ENCODE data around the gene PROM2.

Gene PROM2

GRCh38 chr2:95278637-95279225 lies 4.5 kb downstream of the PROM2 start:
- Histone ChIP-seq H3K27ac (ENCODE audit: low read length) (no peak overlapping the region), H3K4me1 (ENCODE audit: control insufficient read depth, low read depth, low read length) (peaks cover 12% of the 10 kb centered on the region), H3K36me3 (ENCODE audit: control insufficient read depth, low read depth, low read length) (no peaks in the 10 kb centered on the region), H3K27me3 (ENCODE audit: control insufficient read depth, insufficient read depth, low read length) (no peaks in the 10 kb centered on the region), H3K9me3 (ENCODE audit: control insufficient read depth, low read depth, low read length) (no peaks in the 10 kb centered on the region), H3K4me3 (ENCODE audit: low read length) (no peak overlapping the region), H3K9ac (ENCODE audit: low read length) (no peak overlapping the region)

GRCh38 chr2:95279435-95280035 lies 5.3 kb downstream of the PROM2 start:
- no peaks in the 10 kb centered on the region for H3K9me3 ChIP-seq (ENCODE audit: control insufficient read depth, low read depth, low read length)
- H3K4me1 ChIP-seq (ENCODE audit: control insufficient read depth, low read depth, low read length) = peaks cover 6% of the 10 kb centered on the region
- H3K27ac ChIP-seq (ENCODE audit: low read length) = no peak overlapping the region
- H3K27me3 ChIP-seq (ENCODE audit: control insufficient read depth, insufficient read depth, low read length) = no peaks in the 10 kb centered on the region
- no peak overlapping the region for H3K9ac ChIP-seq (ENCODE audit: low read length)
- H3K36me3 ChIP-seq (ENCODE audit: control insufficient read depth, low read depth, low read length) = no peaks in the 10 kb centered on the region
- H3K4me3 ChIP-seq (ENCODE audit: low read length) = no peak overlapping the region

- Histone ChIP-seq H3K27me3 (ENCODE audit: control insufficient read depth, insufficient read depth, low read length) (no peaks in the 10 kb centered on the region), H3K4me3 (ENCODE audit: low read length) (no peak overlapping the region), H3K27ac (ENCODE audit: low read length) (no peak overlapping the region), H3K4me1 (ENCODE audit: control insufficient read depth, low read depth, low read length) (no peaks in the 10 kb centered on the region), H3K9ac (ENCODE audit: low read length) (no peak overlapping the region), H3K9me3 (ENCODE audit: control insufficient read depth, low read depth, low read length) (no peaks in the 10 kb centered on the region), H3K36me3 (ENCODE audit: control insufficient read depth, low read depth, low read length) (no peaks in the 10 kb centered on the region)
Observed at GRCh38 chr2:95281071-95281470, 6.8 kb downstream of the PROM2 start.

- Histone ChIP-seq H3K4me3 (ENCODE audit: low read length) (no peak overlapping the region), H3K27ac (ENCODE audit: low read length) (no peak overlapping the region), H3K36me3 (ENCODE audit: control insufficient read depth, low read depth, low read length) (no peaks in the 10 kb centered on the region), H3K9me3 (ENCODE audit: control insufficient read depth, low read depth, low read length) (no peaks in the 10 kb centered on the region), H3K9ac (ENCODE audit: low read length) (no peak overlapping the region), H3K27me3 (ENCODE audit: control insufficient read depth, insufficient read depth, low read length) (no peaks in the 10 kb centered on the region), H3K4me1 (ENCODE audit: control insufficient read depth, low read depth, low read length) (no peaks in the 10 kb centered on the region)
Observed at GRCh38 chr2:95281786-95282185, 7.5 kb downstream of the PROM2 start.

- H3K36me3 ChIP-seq (ENCODE audit: control insufficient read depth, low read depth, low read length) = no peaks in the 10 kb centered on the region
- H3K9me3 ChIP-seq (ENCODE audit: control insufficient read depth, low read depth, low read length) = no peaks in the 10 kb centered on the region
- H3K9ac ChIP-seq (ENCODE audit: low read length) = no peak overlapping the region
- no peaks in the 10 kb centered on the region for H3K27me3 ChIP-seq (ENCODE audit: control insufficient read depth, insufficient read depth, low read length)
- H3K27ac ChIP-seq (ENCODE audit: low read length) = no peak overlapping the region
- H3K4me1 ChIP-seq (ENCODE audit: control insufficient read depth, low read depth, low read length) = no peaks in the 10 kb centered on the region
- no peak overlapping the region for H3K4me3 ChIP-seq (ENCODE audit: low read length)
Observed at GRCh38 chr2:95282458-95282857, 8.2 kb downstream of the PROM2 start.

- Histone ChIP-seq H3K27ac (ENCODE audit: low read length) (no peak overlapping the region), H3K27me3 (ENCODE audit: control insufficient read depth, insufficient read depth, low read length) (no peaks in the 10 kb centered on the region), H3K9me3 (ENCODE audit: control insufficient read depth, low read depth, low read length) (no peaks in the 10 kb centered on the region), H3K9ac (ENCODE audit: low read length) (no peak overlapping the region), H3K36me3 (ENCODE audit: control insufficient read depth, low read depth, low read length) (no peaks in the 10 kb centered on the region), H3K4me3 (ENCODE audit: low read length) (no peak overlapping the region), H3K4me1 (ENCODE audit: control insufficient read depth, low read depth, low read length) (no peaks in the 10 kb centered on the region)
Observed at GRCh38 chr2:95283562-95283961, 9.3 kb downstream of the PROM2 start.

- Histone ChIP-seq H3K4me1 (ENCODE audit: control insufficient read depth, low read depth, low read length) (no peaks in the 10 kb centered on the region), H3K4me3 (ENCODE audit: low read length) (no peak overlapping the region), H3K27ac (ENCODE audit: low read length) (no peak overlapping the region), H3K36me3 (ENCODE audit: control insufficient read depth, low read depth, low read length) (no peaks in the 10 kb centered on the region), H3K9ac (ENCODE audit: low read length) (no peak overlapping the region), H3K9me3 (ENCODE audit: control insufficient read depth, low read depth, low read length) (no peaks in the 10 kb centered on the region), H3K27me3 (ENCODE audit: control insufficient read depth, insufficient read depth, low read length) (no peaks in the 10 kb centered on the region)
Observed at GRCh38 chr2:95284886-95285541, 10.8 kb downstream of the PROM2 start.

- H3K9me3 ChIP-seq (ENCODE audit: control insufficient read depth, low read depth, low read length) = no peaks in the 10 kb centered on the region
- no peaks in the 10 kb centered on the region for H3K4me1 ChIP-seq (ENCODE audit: control insufficient read depth, low read depth, low read length)
- H3K27ac ChIP-seq (ENCODE audit: low read length) = no peak overlapping the region
- H3K9ac ChIP-seq (ENCODE audit: low read length) = no peak overlapping the region
- no peak overlapping the region for H3K4me3 ChIP-seq (ENCODE audit: low read length)
- H3K36me3 ChIP-seq (ENCODE audit: control insufficient read depth, low read depth, low read length) = no peaks in the 10 kb centered on the region
- H3K27me3 ChIP-seq (ENCODE audit: control insufficient read depth, insufficient read depth, low read length) = no peaks in the 10 kb centered on the region
Observed at GRCh38 chr2:95285542-95285932, 11.3 kb downstream of the PROM2 start.

GRCh38 chr2:95287336-95287735 lies 13.1 kb downstream of the PROM2 start:
- Histone ChIP-seq H3K9ac (ENCODE audit: low read length) (no peak overlapping the region), H3K4me1 (ENCODE audit: control insufficient read depth, low read depth, low read length) (no peaks in the 10 kb centered on the region), H3K4me3 (ENCODE audit: low read length) (no peak overlapping the region), H3K27me3 (ENCODE audit: control insufficient read depth, insufficient read depth, low read length) (no peaks in the 10 kb centered on the region), H3K9me3 (ENCODE audit: control insufficient read depth, low read depth, low read length) (peaks cover 3% of the 10 kb centered on the region), H3K36me3 (ENCODE audit: control insufficient read depth, low read depth, low read length) (no peaks in the 10 kb centered on the region), H3K27ac (ENCODE audit: low read length) (no peak overlapping the region)

GRCh38 chr2:95287806-95288205 lies 13.6 kb downstream of the PROM2 start:
- no peaks in the 10 kb centered on the region for H3K36me3 ChIP-seq (ENCODE audit: control insufficient read depth, low read depth, low read length)
- no peak overlapping the region for H3K9ac ChIP-seq (ENCODE audit: low read length)
- no peaks in the 10 kb centered on the region for H3K27me3 ChIP-seq (ENCODE audit: control insufficient read depth, insufficient read depth, low read length)
- H3K4me3 ChIP-seq (ENCODE audit: low read length) = no peak overlapping the region
- H3K27ac ChIP-seq (ENCODE audit: low read length) = no peak overlapping the region
- H3K4me1 ChIP-seq (ENCODE audit: control insufficient read depth, low read depth, low read length) = no peaks in the 10 kb centered on the region
- peaks cover 3% of the 10 kb centered on the region for H3K9me3 ChIP-seq (ENCODE audit: control insufficient read depth, low read depth, low read length)

- Histone ChIP-seq H3K4me3 (ENCODE audit: low read length) (no peak overlapping the region), H3K27ac (ENCODE audit: low read length) (no peak overlapping the region), H3K27me3 (ENCODE audit: control insufficient read depth, insufficient read depth, low read length) (no peaks in the 10 kb centered on the region), H3K36me3 (ENCODE audit: control insufficient read depth, low read depth, low read length) (no peaks in the 10 kb centered on the region), H3K9me3 (ENCODE audit: control insufficient read depth, low read depth, low read length) (peaks cover 3% of the 10 kb centered on the region), H3K4me1 (ENCODE audit: control insufficient read depth, low read depth, low read length) (no peaks in the 10 kb centered on the region), H3K9ac (ENCODE audit: low read length) (no peak overlapping the region)
Observed at GRCh38 chr2:95289253-95289652, 15.0 kb downstream of the PROM2 start.

GRCh38 chr2:95291222-95291621 lies 17.0 kb downstream of the PROM2 start:
- no peaks in the 10 kb centered on the region for H3K4me1 ChIP-seq (ENCODE audit: control insufficient read depth, low read depth, low read length)
- H3K27me3 ChIP-seq (ENCODE audit: control insufficient read depth, insufficient read depth, low read length) = no peaks in the 10 kb centered on the region
- H3K4me3 ChIP-seq (ENCODE audit: low read length) = no peak overlapping the region
- H3K36me3 ChIP-seq (ENCODE audit: control insufficient read depth, low read depth, low read length) = no peaks in the 10 kb centered on the region
- no peak overlapping the region for H3K27ac ChIP-seq (ENCODE audit: low read length)
- H3K9ac ChIP-seq (ENCODE audit: low read length) = no peak overlapping the region
- H3K9me3 ChIP-seq (ENCODE audit: control insufficient read depth, low read depth, low read length) = peaks cover 3% of the 10 kb centered on the region
